ENCODE results near the gene DAPK2.

The DAPK2 gene

GRCh38 chr15:63894662-63894949 is 151.7 kb downstream of the DAPK2 start:
- H3K4me3 ChIP-seq (ENCODE audit: control insufficient read depth, low read depth, low read length), result no peak overlapping the region
- DNase-seq (ENCODE audit: low read depth), result no peak
- TF ChIP-seq CTCF (IDR thresholded peaks at IDR 0.05; ENCODE audit: control insufficient read depth, insufficient read depth, low read depth, low read length, missing control alignments), result no peak

GRCh38 chr15:63893866-63894661 is 152.2 kb downstream of the DAPK2 start:
- TF ChIP-seq CTCF (IDR thresholded peaks at IDR 0.05; ENCODE audit: control insufficient read depth, insufficient read depth, low read depth, low read length, missing control alignments), result no peak
- no peak overlapping the region for H3K4me3 ChIP-seq (ENCODE audit: control insufficient read depth, low read depth, low read length)
- no peak for DNase-seq (ENCODE audit: low read depth)

- no peak for DNase-seq (ENCODE audit: low read depth)
- TF ChIP-seq CTCF (IDR thresholded peaks at IDR 0.05; ENCODE audit: control insufficient read depth, insufficient read depth, low read depth, low read length, missing control alignments), result no peak
- H3K4me3 ChIP-seq (ENCODE audit: control insufficient read depth, low read depth, low read length), result no peak overlapping the region
These were observed 153.4 kb downstream of the DAPK2 start for GRCh38 chr15:63892794-63893441.

- no peak overlapping the region for H3K4me3 ChIP-seq (ENCODE audit: control insufficient read depth, low read depth, low read length)
- TF ChIP-seq CTCF (IDR thresholded peaks at IDR 0.05; ENCODE audit: control insufficient read depth, insufficient read depth, low read depth, low read length, missing control alignments), result no peak
- no peak for DNase-seq (ENCODE audit: low read depth)
These were observed 154.5 kb downstream of the DAPK2 start for GRCh38 chr15:63891768-63892133.

GRCh38 chr15:63891079-63891767 is 155.1 kb downstream of the DAPK2 start:
- peak; percentile 87 for TF ChIP-seq CTCF (IDR thresholded peaks at IDR 0.05; ENCODE audit: control insufficient read depth, insufficient read depth, low read depth, low read length, missing control alignments)
- H3K4me3 ChIP-seq (ENCODE audit: control insufficient read depth, low read depth, low read length), result no peak overlapping the region
- DNase-seq (ENCODE audit: low read depth), result peak; percentile 28

GRCh38 chr15:63890617-63891016 is 155.7 kb downstream of the DAPK2 start:
- no peak for DNase-seq (ENCODE audit: low read depth)
- no peak for TF ChIP-seq CTCF (IDR thresholded peaks at IDR 0.05; ENCODE audit: control insufficient read depth, insufficient read depth, low read depth, low read length, missing control alignments)
- no peak overlapping the region for H3K4me3 ChIP-seq (ENCODE audit: control insufficient read depth, low read depth, low read length)

All from AG09309 (cell line).